OCI-LY1 (cell line): ENCODE measurements around the gene SNRNP35.
A peak's percentile ranks its signal among the peaks of the same experiment; 100 is the strongest.

ENCODE experiments used
- CTCF ChIP-seq: fragments of 200-600 bp; sonication (generic), shearing (Covaris generic); IDR thresholded peaks from 2 replicates; pipeline ENCODE4 v1.5.1; 2017; ENCODE audit warnings: mild to moderate bottlenecking, antibody characterized with exemption, low read length, moderate library complexity, mixed read lengths
- EZH2 ChIP-seq: fragments of 200-600 bp; sonication (generic), shearing (Covaris generic); IDR thresholded peaks from 2 replicates; pipeline ENCODE4 v1.8.0; 2017; ENCODE audit warnings: borderline replicate concordance, mixed run types, mild to moderate bottlenecking, antibody characterized with exemption, low read length, moderate library complexity, mixed read lengths

GRCh38 chr12:123468786-123469185 lies 10.8 kb downstream of the SNRNP35 start:
- no peak for TF ChIP-seq EZH2
- peak; percentile 59 for TF ChIP-seq CTCF
